8988T (cell line): ENCODE data around the gene DENND2A.
"Not testable (repeated sequence)": the region's sequence is repeated elsewhere in the genome, so short reads cannot be mapped to it uniquely, and the experiment has no call there.

Source experiments
- DNase-seq: peaks from one replicate; pipeline ENCODE4 v3.0.0; 2011

Gene DENND2A

GRCh38 chr7:140640727-140641523 is at the start of gene DENND2A:
Gene DENND2A (minus strand): TSS chr7:140640813. CDS start chr7:140602397, 38,416 bp downstream.
- DNase-seq: no peak

GRCh38 chr7:140689199-140690152 is 48.9 kb upstream of the DENND2A start:
- no peak for DNase-seq

- no peak for DNase-seq
Observed at GRCh38 chr7:140688341-140688740, 47.7 kb upstream of the DENND2A start.

GRCh38 chr7:140686921-140687320 is 46.3 kb upstream of the DENND2A start:
- no peak for DNase-seq

- no peak for DNase-seq
Observed at GRCh38 chr7:140685407-140686087, 44.9 kb upstream of the DENND2A start.

GRCh38 chr7:140684066-140684950 is 43.7 kb upstream of the DENND2A start:
- no peak for DNase-seq

GRCh38 chr7:140683657-140684056 is 43.0 kb upstream of the DENND2A start:
- DNase-seq: no peak

- no peak for DNase-seq
Observed at GRCh38 chr7:140681766-140682165, 41.2 kb upstream of the DENND2A start.

- DNase-seq: no peak
Observed at GRCh38 chr7:140680886-140681285, 40.3 kb upstream of the DENND2A start.

GRCh38 chr7:140679186-140679585 is 38.6 kb upstream of the DENND2A start:
- no peak for DNase-seq

GRCh38 chr7:140678816-140679130 is 38.2 kb upstream of the DENND2A start:
- no peak for DNase-seq

- no peak for DNase-seq
Observed at GRCh38 chr7:140678081-140678815, 37.6 kb upstream of the DENND2A start.

GRCh38 chr7:140677496-140677895 is 36.9 kb upstream of the DENND2A start:
- no peak for DNase-seq

- DNase-seq: not testable (repeated sequence)
Observed at GRCh38 chr7:140676956-140677355, 36.3 kb upstream of the DENND2A start.

GRCh38 chr7:140676306-140676705 is 35.7 kb upstream of the DENND2A start:
- DNase-seq: no peak

- DNase-seq: no peak
Observed at GRCh38 chr7:140675726-140676125, 35.1 kb upstream of the DENND2A start.

GRCh38 chr7:140674899-140675701 is 34.5 kb upstream of the DENND2A start:
- no peak for DNase-seq

GRCh38 chr7:140674356-140674800 is 33.8 kb upstream of the DENND2A start:
- DNase-seq: no peak

- no peak for DNase-seq
Observed at GRCh38 chr7:140673774-140674155, 33.2 kb upstream of the DENND2A start.

GRCh38 chr7:140673063-140673773 is 32.6 kb upstream of the DENND2A start:
- peak; percentile 52 for DNase-seq
